GM12875 (cell line): ENCODE data around the gene GSC2.

ENCODE experiments used
- H3K4me3 ChIP-seq: one replicate; pipeline ENCODE4 v1.5.1; 2011; ENCODE audit warnings: low read depth, low read length, control low read depth
- CTCF ChIP-seq: IDR thresholded peaks from 2 replicates; pipeline ENCODE4 v1.5.1; 2011; ENCODE audit warnings: low read depth, mild to moderate bottlenecking, control low read depth, inconsistent platforms, low read length, moderate library complexity, borderline replicate concordance; ENCODE audit not compliant: insufficient read depth

GSC2 gene

DNA sequence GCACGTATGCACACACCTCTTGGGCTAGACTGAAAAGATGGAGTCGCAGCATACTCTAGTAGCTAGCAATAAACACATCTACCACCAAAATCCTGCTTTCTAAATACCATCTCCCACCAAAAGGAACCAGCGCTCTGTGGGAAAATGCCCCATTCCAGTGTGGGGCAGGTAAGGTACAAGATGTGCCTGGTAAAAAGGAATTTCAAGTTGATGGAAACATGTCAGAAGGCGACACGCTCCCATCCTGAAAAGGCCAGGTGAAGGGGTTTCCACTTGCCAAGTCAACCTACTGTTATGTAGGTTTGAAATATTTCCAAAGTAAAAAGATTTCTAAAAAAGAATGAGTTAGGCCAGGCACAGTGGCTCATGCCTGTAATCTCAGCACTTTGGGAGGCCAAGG, 36.7 kb downstream of the GSC2 start:
- no peak overlapping the region for H3K4me3 ChIP-seq
- TF ChIP-seq CTCF, result no peak

- no peak overlapping the region for H3K4me3 ChIP-seq
- TF ChIP-seq CTCF, result no peak
Measured at GRCh38 chr22:19111584-19111983, 38.5 kb downstream of the GSC2 start.

DNA sequence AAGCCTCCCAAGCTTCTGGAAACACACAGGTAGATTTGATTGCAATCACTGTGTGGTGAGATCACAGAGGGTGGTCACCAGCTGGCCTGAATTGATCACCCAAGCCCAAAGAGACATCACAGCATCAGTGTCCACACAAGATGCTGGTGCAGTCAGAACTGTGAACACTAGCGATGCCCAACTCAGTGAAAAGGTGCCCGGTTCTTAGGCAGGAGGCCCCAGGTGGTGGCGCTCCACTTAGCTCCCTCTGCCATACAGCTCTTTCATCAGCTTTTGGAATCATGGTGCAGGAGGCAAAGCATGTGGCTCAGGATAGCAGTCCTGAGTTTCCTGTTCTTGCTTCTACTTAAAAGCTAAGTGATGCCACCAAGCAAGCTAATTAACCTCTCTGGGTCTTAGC, 39.0 kb downstream of the GSC2 start:
- no peak overlapping the region for H3K4me3 ChIP-seq
- 0 out of 2 replicates have a peak, but pooled peaks have one; percentile 6 for TF ChIP-seq CTCF

- no peak for TF ChIP-seq CTCF
- H3K4me3 ChIP-seq, result no peak overlapping the region
Measured at GRCh38 chr22:19110646-19111045, 39.4 kb downstream of the GSC2 start.

DNA sequence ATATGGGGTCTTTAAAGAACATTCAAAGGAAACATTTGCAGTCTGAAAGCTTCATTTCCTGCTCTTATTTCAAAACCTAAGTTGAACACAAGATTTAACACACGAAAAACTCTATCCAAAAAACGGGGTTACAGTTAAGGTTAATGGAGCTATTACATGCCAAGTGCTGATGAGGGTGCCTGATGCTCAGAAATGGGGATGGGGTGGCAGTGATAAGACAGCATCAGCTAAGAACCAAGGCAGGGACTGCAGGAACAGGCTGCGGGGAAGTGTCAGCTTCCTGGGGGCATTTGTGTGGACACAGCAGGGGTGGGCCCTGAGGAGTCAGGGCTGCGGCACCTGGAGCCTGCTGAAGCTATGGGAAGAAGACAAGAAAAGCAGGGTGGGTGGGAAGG, 40.0 kb downstream of the GSC2 start:
- TF ChIP-seq CTCF, result no peak
- H3K4me3 ChIP-seq, result no peak overlapping the region

DNA sequence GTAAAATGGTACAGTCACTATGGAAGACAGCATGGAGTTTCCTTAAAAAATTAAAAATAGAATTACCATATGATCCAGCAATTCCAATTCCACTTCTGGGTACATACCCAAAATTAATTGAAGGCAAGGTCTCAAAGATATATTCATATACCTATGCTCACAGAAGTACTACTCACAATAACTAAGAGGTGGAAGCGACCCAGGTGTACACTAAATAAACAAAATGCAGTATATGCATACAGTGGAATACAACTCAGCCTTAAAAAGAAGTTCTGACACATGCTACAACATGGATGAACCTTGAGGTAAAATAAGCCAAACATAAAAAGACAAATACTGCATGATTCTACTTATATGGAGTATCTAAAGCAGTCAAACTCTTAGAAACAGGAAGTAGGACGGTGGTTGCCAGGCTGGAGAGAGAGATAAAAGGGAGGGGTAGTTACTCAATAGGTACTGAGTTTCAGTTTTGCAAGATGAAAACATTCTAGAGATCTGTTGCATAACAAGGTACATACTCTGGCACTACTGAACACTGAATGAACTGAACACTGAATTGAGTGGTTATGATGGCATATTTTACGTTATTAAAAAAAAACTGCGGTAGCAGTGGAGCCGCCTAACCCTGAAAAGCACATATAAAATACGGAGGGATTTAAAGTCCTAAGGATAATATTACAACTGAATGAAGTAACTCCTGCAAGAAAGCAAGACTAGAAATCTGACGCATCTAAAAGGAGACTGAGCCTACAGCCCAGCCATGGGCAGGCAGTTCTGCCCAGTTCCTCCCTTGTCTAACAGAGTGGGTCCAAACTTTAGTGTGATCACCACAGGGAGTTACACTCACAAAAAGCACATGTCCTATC, 40.7 kb downstream of the GSC2 start:
- TF ChIP-seq CTCF, result no peak
- no peak overlapping the region for H3K4me3 ChIP-seq

DNA sequence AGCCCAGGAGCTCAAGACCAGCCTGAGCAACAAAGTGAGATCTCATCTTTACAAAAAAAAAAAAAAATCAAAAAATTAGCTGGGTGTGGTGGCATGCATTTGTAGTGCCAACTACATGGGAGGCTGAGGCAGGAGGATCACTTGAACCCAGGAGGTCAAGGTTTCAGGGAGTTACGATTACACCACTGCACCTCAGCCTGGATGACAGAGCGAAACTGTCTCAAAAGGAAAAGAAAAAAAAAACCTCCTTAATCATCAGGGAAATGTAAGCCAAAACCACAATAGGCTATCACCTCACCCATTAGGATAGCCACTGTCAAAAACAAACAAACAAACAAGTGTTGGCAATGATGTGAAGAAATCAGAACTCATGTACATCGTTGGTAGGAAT, 41.3 kb downstream of the GSC2 start:
- TF ChIP-seq CTCF, result no peak
- no peak overlapping the region for H3K4me3 ChIP-seq
